NK-92 treated with Interleukin-12 subunit alpha and Interleukin-12 subunit beta, amount 100 ng/mL, for 24 hours (cell line): ENCODE measurements around the gene SMCO3.

Experiments
- DNase-seq: peaks from one replicate; lab custom pipeline; 2025; lab: John Stamatoyannopoulos, UW

Gene SMCO3

GRCh38 chr12:14827043-14827442, 13.1 kb upstream of the SMCO3 start:
- DNase-seq, result no peak

DNA sequence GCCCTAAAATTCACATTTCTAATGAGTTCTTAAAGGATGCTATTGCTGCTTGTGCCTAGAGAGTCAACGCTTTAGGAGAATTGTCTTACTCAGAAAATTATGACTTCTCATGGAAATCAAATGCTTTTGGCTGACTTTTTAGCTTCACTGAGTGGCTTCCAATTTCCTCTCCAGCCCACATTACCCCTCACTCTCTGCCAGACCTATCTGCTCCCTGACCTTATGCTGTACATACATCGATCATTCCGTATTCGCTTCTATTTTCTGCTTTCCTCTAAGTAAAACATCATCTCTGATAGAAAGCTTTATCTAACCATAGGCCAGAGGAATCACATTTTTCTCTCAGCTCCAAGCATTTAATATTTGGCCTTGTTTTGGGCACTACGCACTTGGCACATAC, 12.5 kb upstream of the SMCO3 start:
- no peak for DNase-seq

DNA sequence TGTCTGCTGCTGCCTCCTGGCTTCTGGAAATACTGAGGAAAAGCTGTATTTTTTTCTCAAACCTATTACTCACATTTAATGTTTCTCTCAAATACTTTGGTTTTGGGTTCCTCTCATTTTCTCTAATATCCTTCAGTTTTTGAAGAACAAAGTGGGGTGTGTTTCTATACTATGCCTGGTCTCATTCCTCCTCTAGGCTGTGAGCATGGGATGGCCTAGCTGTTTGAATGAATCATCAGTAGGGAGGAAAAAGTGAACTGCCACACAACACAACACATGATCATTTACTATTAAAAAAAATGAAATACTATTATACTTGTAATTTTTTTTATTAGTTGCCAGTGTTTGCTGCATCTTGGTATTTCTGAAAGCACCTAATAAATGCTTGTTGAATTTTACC, 11.3 kb upstream of the SMCO3 start:
- DNase-seq, result no peak

DNA sequence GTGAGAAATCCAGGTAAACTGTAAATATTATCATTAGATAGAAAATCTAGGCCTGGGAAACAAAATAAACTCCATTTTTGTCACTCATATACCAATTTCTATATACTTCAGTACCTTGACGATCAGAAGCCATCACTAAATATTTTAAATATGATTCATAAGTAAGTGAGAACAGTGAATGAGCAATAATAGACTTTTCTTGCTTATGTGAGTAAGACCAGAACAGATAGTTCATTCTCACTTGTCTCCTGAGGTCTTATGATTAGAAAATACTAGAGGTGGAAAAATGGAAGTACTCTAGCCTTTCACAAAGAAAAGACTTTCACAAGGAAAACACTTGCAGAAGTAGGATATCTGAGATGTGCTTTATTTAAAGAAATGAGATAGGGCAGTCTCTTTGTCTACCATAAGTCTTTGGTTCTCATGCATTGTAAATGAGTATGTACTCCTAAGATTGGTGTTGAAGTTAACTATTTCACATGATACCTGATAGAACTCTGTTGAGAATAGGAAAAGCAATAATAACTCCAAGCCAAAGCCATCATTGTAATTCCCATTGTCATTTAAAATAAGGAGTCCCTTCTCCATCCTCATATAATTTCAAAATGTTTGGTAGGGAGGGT, 10.1 kb upstream of the SMCO3 start:
- DNase-seq, result no peak

- no peak for DNase-seq
Measured at GRCh38 chr12:14811486-14811885, 2.5 kb downstream of the SMCO3 start.

DNA sequence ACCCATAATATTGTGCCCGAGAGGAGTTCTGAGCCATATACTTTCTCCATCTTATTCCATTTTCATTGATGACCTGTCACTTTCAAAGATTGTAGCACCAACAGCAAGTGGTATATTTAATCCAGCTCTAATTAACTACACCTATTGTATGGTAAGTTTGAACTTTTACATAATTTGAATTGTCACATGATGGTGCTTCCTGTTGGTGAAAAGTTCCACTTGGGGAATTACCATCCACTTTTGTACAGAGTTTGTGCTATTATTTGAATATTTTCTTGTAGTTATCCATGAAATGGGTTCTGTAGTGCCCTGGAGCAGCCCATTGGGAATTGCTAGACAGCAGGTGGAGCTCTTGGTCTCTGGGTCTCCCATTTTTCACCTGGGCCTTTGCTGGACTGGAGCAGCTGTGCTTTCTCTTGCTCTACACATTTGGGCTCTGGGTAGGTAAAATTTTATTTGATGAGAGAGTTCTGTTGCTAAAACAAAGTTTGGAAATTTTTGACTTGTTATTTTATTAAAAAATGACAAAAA, 3.0 kb downstream of the SMCO3 start:
- no peak for DNase-seq

DNA sequence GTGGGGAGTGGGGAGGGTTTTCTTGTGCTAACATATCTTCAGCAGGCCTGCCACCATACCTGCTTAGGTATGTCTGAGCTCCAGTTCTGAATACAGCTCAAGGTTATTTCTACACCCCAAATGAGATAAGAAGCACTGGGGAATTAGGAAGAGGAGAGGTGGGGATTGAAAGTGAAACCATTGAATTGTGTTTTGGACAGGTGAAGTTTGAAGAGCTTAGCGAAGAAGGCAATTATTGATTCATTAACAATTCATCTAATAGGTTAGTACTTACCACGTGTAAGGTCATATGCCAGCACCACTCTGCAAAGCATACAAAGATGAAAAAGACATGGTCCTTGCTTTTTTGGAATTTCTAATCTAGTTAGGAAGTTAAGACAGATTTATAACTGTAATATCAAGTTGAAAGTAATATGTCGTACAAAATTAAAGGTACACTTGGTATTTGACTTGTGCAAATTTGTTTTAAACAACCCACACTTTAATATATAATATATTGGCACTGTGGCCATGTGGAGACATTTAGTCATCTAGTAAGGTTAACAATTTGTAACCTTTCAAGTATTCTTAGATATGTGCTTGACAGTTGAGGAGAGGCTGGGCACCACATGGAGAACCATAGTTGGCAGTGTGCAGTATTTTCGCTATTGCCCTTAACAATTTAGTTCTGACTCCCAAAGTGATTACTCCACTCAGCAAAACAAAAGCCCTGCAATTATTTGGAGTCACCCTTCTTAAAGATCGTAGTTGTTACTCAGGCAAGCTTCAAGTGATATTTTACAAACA, 3.6 kb downstream of the SMCO3 start:
- no peak for DNase-seq

DNA sequence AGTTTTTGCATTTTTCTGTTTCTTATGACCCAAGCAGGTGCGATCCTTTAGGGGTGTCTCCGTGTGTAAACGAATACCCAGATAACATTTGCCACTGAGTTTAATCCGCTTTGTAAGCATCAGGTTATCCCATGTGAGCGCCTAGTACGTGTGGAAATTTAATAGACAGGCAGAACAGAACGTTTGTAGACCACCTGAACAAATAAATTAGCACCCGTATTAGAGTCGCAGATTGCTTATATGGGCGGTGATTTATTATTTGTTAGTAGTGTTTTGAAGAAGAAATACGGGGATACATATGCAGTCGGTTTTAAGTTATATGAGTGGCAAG, 10.2 kb downstream of the SMCO3 start:
- DNase-seq, result no peak

DNA sequence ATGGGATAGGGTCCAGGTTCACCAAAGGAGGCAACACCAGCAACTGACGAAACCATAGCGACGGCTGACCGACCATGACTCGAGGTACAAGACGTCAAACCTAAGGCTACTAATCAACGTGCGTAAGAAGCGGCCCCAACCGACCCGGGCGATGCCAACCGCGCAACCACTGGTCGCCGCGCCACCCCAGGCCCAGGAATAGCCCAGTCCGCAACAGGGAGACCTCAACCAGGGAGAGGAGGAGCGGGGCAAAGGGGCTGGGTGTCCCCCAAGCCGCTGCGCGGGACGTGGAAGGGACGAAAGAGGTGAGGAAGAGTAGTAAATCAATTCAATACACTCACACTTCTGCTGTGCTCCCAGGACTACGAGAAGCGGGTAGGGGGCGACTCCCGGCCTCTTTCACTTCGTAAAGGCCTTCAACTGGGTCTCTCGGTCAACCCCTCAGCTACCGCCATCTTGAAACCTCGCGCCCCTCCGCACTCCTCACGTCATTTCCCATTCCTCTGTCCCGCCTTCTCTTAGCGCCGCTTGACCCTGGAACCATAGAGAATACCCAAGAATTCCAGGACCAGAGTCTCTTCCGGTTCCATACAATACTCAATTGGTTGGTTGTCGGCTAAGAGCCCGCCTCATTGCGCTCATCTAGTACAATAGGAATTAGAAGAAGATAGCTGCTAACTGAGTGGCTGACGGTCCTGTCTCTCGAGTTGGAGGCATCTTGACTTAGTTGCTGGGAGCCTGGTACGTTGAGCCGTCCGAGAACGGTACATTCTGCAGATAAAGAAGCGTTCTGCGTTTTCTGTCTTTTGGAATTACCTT, 10.8 kb downstream of the SMCO3 start, which contains the start of the genes C12orf60 and WBP11:
C12orf60 (plus strand) TSS at position 660 of the 819 bp plus-strand sequence. CDS start 19,266 bp downstream, outside the sequence.
WBP11 (minus strand) TSS at position 468 of the 819 bp plus-strand sequence. CDS start 2,095 bp downstream, outside the sequence.
- peak; percentile 68 for DNase-seq

GRCh38 chr12:14802721-14803010, 11.3 kb downstream of the SMCO3 start:
- DNase-seq, result no peak

DNA sequence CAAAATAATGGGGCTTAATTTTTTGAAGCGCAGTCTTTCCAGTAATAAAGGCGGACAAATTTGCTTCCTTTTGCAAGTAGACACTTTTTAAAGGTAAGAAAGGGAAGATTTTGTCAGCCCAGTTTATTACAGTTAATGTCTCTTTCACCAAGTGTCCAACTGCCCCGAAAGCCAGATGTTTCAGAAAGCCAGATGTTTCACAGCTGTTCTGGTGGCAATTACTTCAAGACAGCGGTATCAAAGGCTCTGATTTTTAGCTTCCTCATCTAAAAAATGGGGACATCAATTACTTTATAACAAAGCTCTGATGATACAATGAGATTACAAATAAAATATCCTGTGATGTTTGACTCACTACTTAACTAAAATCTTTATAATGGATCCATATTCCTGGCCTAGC, 11.7 kb downstream of the SMCO3 start:
- no peak for DNase-seq

DNA sequence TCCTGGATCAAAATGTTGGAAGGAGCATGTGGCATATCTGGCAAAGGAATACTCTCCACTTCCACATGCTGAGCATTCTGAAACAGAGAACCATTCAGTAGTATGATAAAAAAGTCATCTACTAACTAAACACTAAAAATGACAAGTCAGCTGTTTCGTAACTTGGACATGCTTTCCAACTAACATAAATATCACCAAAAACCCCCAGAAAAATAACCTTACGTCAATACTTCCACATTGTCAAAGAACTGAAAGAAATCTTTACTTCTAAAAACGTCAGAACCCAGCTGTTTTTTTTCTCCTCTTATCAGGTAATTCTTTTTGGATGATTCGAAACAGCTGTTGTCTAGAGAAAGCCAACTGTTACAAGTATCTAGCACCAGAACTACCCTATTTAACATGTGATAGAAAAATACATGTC, 18.9 kb downstream of the SMCO3 start:
- DNase-seq, result no peak

DNA sequence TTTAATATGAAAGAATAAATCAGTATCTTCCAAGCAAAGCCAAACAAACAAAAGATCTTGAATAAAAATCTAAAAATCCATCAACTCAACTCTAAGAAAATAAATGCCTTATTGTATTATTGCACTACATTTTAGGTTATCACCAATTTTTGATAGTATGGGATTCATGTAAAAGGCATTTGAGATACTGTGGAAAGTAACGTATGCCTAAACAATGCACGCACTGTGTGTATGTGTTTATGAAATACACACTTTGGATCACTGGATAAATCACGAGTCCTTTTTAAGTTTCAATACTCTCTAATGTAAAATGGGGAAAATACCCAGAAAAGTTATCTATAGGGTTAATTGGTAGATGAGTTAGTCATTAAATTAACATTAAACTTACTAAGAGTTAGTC, 28.4 kb downstream of the SMCO3 start:
- DNase-seq, result no peak

DNA sequence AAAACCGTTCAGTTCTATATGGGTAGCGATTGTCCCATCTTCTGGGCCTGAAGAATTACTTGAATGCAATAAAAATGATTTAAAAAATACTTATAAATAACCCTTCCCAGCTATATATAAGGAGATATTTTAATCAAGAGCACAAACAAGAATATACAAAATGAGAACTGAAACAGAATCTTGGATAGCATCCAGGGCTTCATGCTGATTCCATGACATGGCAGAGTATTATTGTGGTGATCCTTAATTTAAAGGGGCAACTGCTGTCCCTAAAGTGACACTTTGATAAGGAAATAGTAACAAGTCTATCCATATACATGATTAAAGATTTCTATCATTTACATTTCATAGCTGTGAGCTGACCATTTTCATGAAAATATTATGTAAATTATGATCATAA, 29.5 kb downstream of the SMCO3 start:
- no peak for DNase-seq

- DNase-seq, result no peak
Measured at GRCh38 chr12:14782756-14783155, 31.2 kb downstream of the SMCO3 start.

GRCh38 chr12:14781563-14781962, 32.4 kb downstream of the SMCO3 start:
- DNase-seq, result no peak

- no peak for DNase-seq
Measured at GRCh38 chr12:14780859-14781258, 33.1 kb downstream of the SMCO3 start.

- DNase-seq, result no peak
Measured at GRCh38 chr12:14779834-14780233, 34.1 kb downstream of the SMCO3 start.

DNA sequence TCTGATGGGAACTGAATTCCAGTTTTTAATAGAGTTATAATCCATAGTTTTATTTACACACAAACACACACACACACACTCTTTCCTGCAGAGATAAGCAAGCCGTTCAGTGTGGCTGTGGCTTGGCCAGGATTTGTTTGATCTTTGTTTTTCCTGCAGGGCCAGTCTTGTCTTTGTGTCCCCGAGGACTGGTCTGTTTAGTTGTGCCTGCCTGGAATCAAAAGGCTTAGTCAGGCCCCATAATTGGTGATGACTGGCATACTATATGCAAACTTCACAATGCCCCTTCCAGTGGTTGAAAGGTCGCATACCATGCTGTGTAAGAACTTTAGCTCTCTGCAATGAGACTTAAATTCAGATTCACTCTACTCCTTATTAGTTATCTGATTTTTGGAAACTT, 36.7 kb downstream of the SMCO3 start:
- DNase-seq, result no peak

DNA sequence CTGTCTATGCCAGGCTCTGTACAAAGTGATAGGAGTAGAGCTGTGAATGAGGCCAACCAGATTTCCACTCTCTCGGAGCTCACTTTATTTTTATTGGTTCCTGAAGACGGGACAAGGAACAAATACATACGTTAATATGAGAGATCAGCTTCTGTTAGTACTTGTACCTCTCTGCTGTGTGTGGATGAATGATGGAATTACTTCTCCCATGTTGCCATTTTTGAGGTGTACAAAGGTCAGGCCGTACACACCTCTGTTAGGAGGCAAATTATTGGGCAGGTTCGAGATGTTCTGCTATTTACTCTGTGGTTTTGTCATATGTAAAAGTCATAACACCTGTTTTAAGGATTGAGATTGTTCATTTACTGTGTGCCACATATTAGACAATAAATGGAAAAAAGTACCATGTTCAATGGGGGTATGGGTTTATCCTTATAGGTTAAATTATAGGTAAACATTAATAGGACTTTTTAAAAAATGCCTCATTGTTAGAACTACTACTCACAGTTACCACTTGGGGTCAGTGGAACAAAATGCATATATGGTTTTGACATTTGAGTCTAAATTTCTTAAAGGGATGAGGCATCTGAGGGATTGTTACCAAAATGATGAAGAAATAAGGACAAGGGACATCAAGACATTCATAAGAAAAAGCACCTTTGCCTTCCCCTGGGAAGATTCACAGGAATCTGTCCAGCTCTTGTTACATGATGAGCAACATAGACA, 37.6 kb downstream of the SMCO3 start:
- no peak for DNase-seq

GRCh38 chr12:14775636-14775980, 38.4 kb downstream of the SMCO3 start:
- no peak for DNase-seq
